D721Med (cell line): ENCODE data around the gene ZNRD2.
"Not testable (repeated sequence)": the region's sequence is repeated elsewhere in the genome, so short reads cannot be mapped to it uniquely, and the experiment has no call there.

ENCODE experiments used
- DNase-seq: peaks from one replicate; pipeline ENCODE4 v3.0.0; 2011; ENCODE audit warnings: low spot score; ENCODE audit not compliant: insufficient read length
- FAIRE-seq: peaks from 2 replicates; lab custom pipeline; 2011; peaks lifted over from hg19 to GRCh38; lab: Jason Lieb, UNC
- CTCF ChIP-seq: IDR thresholded peaks from 2 replicates; pipeline ENCODE4 v1.5.1; 2012; ENCODE audit warnings: mild to moderate bottlenecking, control low read depth; ENCODE audit not compliant: insufficient read depth; ENCODE audit errors: missing control alignments

The ZNRD2 gene

GRCh38 chr11:65569973-65570918 lies at the start of gene ZNRD2:
ZNRD2 (plus strand) TSS chr11:65570477; CDS start chr11:65570492, 15 bp downstream.
- peak; percentile 50 for TF ChIP-seq CTCF
- FAIRE-seq (no peak), DNase-seq (peak; percentile 94)

GRCh38 chr11:65521777-65522521 lies 48.3 kb upstream of the ZNRD2 start:
- not testable (repeated sequence) for DNase-seq, FAIRE-seq

- DNase-seq, FAIRE-seq: not testable (repeated sequence)
Measured at GRCh38 chr11:65522718-65523630, 47.3 kb upstream of the ZNRD2 start.

GRCh38 chr11:65523631-65523968 lies 46.7 kb upstream of the ZNRD2 start:
- DNase-seq, FAIRE-seq: not testable (repeated sequence)

- no peak for FAIRE-seq
- DNase-seq = no peak
Measured at GRCh38 chr11:65524014-65524740, 46.1 kb upstream of the ZNRD2 start.

GRCh38 chr11:65524741-65525545 lies 45.3 kb upstream of the ZNRD2 start, which contains the start of gene SCYL1:
SCYL1 (plus strand) TSS chr11:65525083; CDS start chr11:65525154, 71 bp downstream.
- FAIRE-seq (no peak), DNase-seq (no peak)
- no peak for TF ChIP-seq CTCF

More at GRCh38 chr11:65524014-65524740, 46.1 kb upstream of the ZNRD2 start:
- TF ChIP-seq CTCF = no peak

- DNase-seq = no peak
- FAIRE-seq = no peak
- no peak for TF ChIP-seq CTCF
Measured at GRCh38 chr11:65525546-65526480, 44.5 kb upstream of the ZNRD2 start.
